Stimulated activated CD4-positive, alpha-beta T cell treated with anti-CD3 and anti-CD28 coated beads, Interleukin-4, amount 100 ng/mL, for 48 hours (primary cell): ENCODE results near the gene UROC1.

Experiments used
- DNase-seq, 2 donors: peaks; one replicate each; pipeline ENCODE4 v3.0.0-alpha.2; 2020; ENCODE audit warnings: low read depth in 2 of 2

The UROC1 gene

GRCh38 chr3:126460381-126460780 lies 57.2 kb downstream of the UROC1 start:
- DNase-seq = no peak

DNA sequence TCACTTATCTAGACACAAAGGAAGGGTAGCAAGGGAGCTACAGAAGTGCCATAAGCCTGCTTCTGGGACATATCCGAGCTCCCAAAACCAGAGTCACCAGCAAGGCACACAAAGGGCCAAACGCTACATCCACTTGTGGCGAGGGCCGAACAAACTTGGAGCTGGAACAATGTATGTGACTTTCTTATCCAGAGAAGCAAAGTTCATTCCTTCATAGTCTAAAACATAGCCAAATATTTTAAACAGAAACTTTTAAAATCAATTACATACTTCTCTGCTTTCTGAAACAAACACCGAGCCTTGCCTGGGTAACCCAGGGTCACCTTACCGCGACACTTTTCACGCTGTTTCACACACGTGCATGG lies 57.8 kb downstream of the UROC1 start:
- DNase-seq = no peak

DNA sequence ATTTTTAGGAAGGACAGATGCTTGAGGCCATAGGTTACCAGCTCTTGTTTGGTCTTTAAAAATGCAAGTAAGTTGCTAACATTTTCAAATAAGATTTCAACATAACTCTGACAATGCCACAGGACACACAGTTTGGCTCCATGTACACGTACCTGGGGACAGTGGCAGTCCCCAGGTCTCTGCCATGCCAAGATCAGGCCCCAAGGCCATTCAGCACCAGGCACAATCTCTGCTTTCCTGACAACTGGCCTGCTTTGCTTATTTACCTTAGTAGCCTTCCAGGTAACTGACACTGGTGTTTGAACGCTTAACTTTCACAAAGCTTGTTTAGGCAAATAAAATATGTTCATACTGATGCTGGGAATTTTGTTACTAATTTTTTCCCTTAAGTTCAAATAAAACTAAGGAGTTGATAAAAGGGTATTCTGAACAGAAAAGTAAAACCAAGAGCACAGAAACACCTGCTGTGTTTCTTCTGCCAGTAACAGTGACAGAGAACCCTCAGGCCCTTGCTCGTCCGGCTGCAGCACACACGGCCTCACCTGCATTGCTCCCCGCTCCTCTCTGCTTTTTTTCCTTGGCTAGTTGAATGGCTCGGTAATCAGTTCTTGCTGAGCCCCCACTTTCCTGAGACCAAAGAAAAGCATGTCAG lies 58.3 kb downstream of the UROC1 start:
- no peak for DNase-seq

DNA sequence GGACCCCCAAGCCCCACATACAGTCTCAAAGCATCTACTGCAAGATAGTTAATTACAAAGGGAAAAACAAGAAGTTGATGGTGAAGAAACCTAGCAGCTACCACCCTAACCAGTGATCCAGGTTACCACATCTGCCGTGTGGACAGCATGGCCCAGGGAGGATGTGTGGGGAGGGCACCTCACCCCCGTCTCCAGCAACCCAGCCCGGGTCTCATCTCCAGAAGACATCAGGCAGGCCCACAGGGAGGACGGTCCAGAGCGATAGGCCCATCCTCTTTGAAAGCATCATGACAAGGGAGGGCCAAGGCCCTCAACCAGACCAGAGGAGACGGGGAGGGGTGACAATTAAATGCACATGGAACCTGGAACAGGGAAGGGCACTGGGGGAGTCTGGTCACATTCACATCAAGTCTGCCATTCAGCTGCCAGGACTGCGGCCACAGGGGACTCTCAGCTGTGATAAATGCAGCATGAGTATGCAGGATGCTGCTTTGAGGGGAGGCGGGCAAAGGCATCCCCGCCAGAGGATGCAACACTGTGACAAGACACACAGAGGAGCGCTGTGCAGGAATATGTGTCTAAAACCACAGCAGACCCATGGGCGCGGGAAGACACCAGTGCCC lies 60.7 kb downstream of the UROC1 start:
- no peak for DNase-seq

DNA sequence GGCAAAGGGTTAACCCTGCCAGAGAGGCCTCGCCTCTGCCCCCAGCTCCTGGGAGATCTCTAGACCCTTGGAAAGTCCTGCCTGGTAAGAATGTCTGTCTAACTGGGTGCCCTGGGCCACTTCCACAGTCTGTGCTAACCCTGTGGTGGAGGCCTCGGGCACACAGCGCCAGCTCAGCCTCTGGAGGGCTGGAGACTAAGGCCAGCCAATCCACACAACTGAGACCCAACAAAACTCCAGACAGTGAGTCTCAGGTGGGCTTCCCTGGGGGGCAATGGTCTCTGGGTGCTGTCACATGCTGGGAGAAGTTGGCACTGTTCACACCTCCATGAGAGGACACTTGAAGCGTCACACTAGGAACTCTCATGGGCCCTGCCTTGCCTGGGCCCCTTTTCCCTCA lies 61.4 kb downstream of the UROC1 start:
- no peak for DNase-seq

DNA sequence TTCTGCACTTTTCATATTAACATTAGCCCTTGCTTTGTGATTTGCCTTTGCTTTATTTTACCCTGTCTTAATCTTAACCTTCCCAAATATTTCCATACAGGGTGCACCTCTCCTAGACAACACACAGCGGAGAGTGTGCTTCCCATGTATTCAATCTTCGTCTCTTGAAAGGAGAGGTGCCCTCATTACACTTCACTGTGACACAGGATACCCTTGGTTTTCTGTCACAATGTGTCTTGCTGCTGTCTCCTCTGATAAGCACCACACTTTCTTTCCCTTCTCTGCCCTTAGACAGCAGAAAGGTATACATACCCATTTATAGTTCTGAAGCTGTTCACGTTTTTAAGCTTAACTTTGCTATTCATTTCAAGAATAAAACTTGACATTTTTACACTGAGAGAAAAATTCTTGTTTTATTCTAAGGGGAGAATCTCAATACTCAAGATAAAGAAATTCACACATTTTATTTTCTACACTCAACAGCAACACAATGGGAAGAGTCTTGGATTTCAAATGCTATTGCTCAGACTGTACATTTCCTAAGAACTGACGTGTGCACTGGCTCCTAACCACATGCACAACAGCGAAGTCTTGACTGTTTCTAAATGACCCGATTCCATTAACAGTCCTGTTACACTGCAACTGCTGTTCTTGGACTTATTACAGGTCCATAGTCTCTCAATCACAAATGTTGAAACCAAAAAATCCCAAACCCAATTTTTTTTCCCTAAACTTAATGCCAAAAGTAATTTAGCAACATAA lies 63.0 kb downstream of the UROC1 start:
- DNase-seq = no peak

DNA sequence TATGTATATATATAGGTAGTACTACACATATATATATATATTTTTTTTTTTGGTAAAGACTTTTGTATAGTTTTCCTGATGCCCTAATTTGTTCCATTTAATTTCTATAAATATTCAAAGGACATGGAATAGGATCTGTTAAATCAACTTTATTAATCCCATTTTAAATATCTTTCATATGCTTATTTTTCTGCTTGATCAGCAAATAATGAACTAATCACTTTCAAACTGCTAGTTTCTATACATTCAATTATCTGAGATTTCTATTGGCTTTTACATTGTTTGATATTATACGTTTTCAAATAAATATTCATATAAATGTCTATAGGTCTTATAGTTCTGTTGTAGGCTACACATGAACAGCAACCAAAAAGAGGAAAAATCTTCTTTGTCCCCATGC lies 63.5 kb downstream of the UROC1 start:
- DNase-seq = no peak

DNA sequence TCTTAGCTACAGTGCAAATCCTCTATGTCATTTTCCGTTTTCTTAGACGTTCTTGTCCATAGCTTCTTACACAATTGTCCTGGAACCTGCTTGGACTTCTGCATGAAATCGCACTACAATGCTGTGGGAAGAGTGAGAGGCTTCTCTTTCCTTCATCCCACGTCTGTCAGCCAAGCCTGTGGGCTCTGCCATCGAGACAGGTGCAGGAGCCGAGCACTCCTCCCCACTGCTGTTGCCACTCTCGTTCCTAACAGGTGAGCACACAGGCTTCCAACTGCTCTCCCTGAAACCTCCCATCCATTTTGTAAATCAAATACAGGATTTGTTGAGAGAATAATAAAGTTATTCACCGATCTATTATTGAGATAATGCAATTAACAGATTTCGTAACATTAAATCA lies 65.4 kb downstream of the UROC1 start:
- no peak for DNase-seq

DNA sequence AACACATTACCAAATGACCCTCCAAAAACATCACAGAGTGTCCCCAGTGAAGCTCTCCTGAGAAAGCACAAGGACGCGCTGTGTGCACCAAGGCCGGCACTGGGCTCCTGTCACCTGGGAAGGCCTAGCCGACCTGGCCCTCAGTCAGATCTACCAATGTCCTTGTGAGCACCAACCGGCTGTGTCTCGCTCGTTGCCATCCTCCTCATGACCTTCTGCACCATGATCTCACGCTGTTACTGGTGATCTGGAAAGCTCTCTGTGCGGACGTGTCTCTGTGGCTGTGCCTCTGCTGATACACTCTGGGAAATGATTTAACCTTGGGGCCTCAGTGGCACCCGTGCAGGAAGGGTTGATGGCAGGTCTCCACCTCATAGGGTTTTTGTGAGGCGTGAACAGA lies 66.1 kb downstream of the UROC1 start:
- DNase-seq = no peak

DNA sequence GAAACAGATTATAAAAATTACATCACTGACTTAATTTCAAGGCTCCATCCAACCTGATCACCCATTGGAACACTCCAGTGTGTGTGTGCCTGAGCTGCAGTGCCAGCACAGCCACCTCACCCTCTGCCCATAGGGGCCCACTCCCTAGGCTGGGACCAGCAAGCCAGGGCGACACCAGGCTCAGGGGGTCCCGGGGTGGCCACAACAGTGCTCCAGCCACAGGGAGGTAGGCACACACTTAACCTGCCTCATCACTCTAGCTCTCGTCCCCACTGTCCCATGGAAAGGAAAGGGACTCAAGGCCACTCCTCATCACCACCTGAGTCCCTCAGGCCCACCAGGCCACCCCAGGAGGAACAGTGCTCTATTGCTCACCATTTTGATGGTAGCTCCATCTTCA lies 66.8 kb downstream of the UROC1 start:
- no peak for DNase-seq

GRCh38 chr3:126450219-126450618 lies 67.4 kb downstream of the UROC1 start:
- DNase-seq = no peak

- DNase-seq = no peak
These were observed 67.9 kb downstream of the UROC1 start for GRCh38 chr3:126449621-126450051.

DNA sequence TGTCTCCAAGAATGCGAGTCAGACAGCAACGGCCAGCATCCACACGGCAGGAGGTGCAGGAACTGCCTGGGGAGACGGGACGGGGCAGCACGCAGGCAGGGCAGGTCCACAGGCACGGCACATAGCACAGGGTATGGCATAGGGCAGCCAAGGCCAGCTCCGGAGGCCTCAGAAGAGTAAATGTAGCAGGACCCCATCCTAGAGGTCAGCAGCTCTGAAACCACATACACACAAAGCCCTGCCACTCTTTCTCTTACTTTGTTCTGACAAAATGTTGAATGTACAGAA lies 68.7 kb downstream of the UROC1 start:
- DNase-seq = no peak

DNA sequence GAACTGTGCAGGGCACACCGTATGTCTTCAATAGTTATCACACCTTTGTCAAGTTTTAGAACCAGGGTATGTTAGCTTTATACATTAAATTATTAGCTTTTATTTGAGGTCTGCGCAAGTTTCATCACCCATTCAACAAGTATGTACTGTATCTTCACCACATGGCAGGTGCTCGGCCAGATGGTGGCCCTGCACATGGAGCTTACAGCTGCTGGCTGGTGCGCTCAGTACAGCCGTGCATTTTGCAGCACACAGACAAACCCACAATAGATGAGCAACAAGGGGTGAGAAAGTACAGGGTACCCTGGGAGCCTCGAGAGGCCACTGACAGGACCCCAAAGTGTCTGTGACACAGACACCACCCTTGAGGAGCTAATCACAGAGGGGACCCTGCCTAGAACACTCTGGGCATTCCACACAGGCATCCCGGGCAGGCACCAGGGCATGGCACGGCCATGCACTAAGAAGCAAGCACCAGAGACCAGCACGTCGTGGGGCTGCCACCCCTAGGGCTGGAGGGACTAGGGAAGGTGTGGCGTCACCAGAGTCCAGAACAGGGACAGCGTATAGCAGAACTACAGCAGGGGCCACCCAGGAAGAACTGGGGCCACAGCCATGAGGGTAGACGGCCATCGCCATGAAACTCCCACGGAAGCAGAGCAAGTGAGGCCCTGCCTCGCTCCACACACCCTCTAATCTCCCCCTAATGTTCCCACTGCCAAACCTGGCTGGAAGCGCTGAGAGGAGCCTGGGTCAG lies 69.3 kb downstream of the UROC1 start:
- no peak for DNase-seq

DNA sequence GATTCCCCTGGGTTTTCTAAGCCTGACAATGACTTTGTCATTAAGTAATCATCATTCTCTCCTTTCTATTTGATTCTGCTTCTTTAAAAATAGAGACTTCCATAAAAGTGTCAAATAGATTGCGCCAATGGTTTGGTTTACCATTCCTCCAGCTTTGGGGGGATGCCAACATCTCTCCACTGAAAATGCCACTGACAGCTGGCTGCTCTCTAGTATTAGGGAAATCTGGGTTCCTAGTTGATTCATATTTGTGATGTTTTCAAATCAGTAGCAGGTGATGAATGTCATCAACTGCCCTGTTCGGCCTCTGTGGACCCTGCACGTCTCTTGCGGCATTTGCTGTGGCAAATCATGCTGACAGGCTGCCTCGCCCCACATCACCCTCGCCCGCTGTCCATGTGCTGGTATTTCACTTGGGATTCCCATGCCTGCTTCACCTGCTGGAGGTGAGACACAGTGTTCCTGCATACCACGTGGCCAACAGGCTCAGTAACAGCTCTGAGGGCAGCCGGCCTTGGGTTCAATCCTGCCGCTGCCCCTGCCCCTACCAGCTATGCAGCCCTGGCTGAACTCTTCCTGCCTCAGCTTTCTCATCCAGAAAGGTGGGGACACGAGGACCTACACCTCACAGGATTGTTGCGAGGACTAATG lies 70.0 kb downstream of the UROC1 start:
- DNase-seq = no peak

- DNase-seq = no peak
These were observed 70.8 kb downstream of the UROC1 start for GRCh38 chr3:126446791-126447190.

DNA sequence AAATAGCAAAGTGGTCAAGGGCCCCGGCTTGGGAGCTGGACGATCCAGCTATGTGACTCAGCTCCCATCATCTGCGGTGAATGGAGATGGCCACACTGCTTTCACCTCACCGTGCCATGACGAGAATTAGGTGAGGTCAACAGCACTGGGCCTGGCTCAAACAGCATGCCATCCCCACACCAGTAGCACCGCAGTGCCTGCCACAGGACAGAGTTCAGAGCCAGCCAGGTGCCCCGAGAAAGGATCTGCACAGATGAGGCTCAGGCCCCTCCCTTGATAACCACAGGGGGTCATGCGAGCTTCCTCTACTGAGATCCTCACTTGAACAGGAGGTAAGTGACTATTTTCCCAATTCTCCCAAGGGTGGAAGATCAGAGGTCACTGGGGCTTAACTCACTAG lies 71.3 kb downstream of the UROC1 start:
- DNase-seq = no peak

GRCh38 chr3:126445506-126445905 lies 72.1 kb downstream of the UROC1 start:
- no peak for DNase-seq

DNA sequence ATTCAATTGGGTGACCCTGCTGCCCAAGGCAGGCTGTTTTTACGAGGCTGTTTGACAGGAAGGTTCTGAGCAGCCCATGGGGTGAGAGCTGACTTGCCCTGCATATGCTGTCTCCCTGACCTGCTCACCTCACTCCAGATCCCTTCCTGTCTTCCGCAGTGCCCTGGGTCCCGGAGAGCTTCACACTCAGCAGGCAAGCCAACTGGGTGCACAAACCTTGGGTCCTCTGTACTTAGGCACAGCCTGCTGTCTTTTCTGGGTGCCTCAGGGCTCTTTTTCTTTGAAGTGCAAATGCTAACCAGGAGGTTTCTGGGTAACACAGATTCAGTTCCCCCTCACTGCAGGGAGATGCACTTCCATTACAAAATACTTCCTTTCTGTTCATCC lies 74.7 kb downstream of the UROC1 start:
- no peak for DNase-seq

- DNase-seq = no peak
These were observed 75.3 kb downstream of the UROC1 start for GRCh38 chr3:126442094-126442855.

DNA sequence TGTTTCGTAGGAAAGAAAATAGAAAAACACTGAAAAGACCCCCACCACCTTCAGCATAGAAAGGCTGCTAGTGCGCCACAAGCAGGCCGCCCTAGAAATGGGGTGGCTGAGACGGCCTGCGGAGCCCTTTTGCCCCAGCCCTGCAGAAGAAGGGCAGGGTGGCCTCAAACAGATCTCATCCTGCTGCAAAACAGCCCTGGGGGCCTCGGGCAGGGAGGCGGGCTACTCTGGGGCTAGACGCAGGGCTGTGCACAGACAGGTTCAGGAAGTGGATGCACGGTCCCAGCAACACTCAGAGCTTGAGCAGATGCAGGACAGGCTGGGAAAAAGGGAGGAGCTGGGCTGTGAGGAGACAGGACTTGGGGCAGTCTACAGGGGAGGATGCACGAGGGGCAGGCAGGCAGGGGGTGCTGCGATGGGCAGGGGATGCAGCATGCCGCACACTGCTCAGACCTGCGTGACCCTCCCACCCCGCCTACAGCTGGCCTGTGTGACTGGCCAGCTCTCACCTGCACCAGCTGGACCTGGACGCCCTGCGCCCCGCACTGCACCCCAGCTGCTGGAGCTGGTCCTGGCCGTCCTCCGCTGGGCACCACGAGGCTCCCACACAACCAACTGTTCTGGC lies 76.2 kb downstream of the UROC1 start:
- DNase-seq = no peak
